ENCODE measurements around the gene MYPN. TPM values are rescaled to one million over a fixed set of nuclear protein-coding genes. Genes with fewer than 3 reads are reported as not detected.
"Not testable (repeated sequence)": the region's sequence is repeated elsewhere in the genome, so short reads cannot be mapped to it uniquely, and the experiment has no call there.

The MYPN gene
- total RNA-seq, 4 donors from 2014 or later, result 0.16 TPM; not detected in 3

GRCh38 chr10:68155615-68156210, 46.4 kb downstream of the MYPN start:
- WGBS, result 88% methylated on average over 2 of the region's 2 CpGs
- no peaks in the 10 kb centered on the region for H3K36me3 ChIP-seq
- no peak overlapping the region for H3K27ac ChIP-seq
- no peaks in the 10 kb centered on the region for H3K27me3 ChIP-seq
- no peak for TF ChIP-seq POLR2A (IDR thresholded peaks at IDR 0.05)
- no peak for TF ChIP-seq CTCF (IDR thresholded peaks at IDR 0.05)
- TF ChIP-seq POLR2AphosphoS5 (IDR thresholded peaks at IDR 0.05), result no peak
- no peak for TF ChIP-seq EP300 (IDR thresholded peaks at IDR 0.05)
- peaks cover 21% of the 10 kb centered on the region for H3K4me1 ChIP-seq
- DNase-seq (ENCODE audit: low spot score in 2 of 2), result no peak
- H3K9me3 ChIP-seq, result no peaks in the 10 kb centered on the region
- H3K4me3 ChIP-seq, result no peak overlapping the region

GRCh38 chr10:68156373-68157185, 47.3 kb downstream of the MYPN start:
- DNase-seq (ENCODE audit: low spot score in 2 of 2), result no peak
- no peak overlapping the region for H3K4me3 ChIP-seq
- no peak overlapping the region for H3K27ac ChIP-seq
- 31% methylated on average over 11 of the region's 11 CpGs for WGBS
- H3K36me3 ChIP-seq, result no peaks in the 10 kb centered on the region
- no peaks in the 10 kb centered on the region for H3K27me3 ChIP-seq
- TF ChIP-seq CTCF (IDR thresholded peaks at IDR 0.05), result peak; percentile 73 to 78
- TF ChIP-seq POLR2AphosphoS5 (IDR thresholded peaks at IDR 0.05), result no peak
- peaks cover 21% of the 10 kb centered on the region for H3K4me1 ChIP-seq
- H3K9me3 ChIP-seq, result no peaks in the 10 kb centered on the region

- not testable (repeated sequence) for H3K9me3 ChIP-seq; H3K27ac ChIP-seq; DNase-seq (ENCODE audit: low spot score in 2 of 2); H3K36me3 ChIP-seq; H3K27me3 ChIP-seq; H3K4me3 ChIP-seq
- H3K4me1 ChIP-seq, result peaks cover 21% of the 10 kb centered on the region
- WGBS, result 71% methylated on average over 7 of the region's 7 CpGs
Measured at GRCh38 chr10:68157522-68157921, 48.2 kb downstream of the MYPN start.

GRCh38 chr10:68158031-68158430, 48.7 kb downstream of the MYPN start:
- TF ChIP-seq EP300 (IDR thresholded peaks at IDR 0.05), result no peak
- no peak for TF ChIP-seq POLR2AphosphoS5 (IDR thresholded peaks at IDR 0.05)
- no peak for TF ChIP-seq POLR2A (IDR thresholded peaks at IDR 0.05)
- no peak for TF ChIP-seq CTCF (IDR thresholded peaks at IDR 0.05)
- peaks cover 20% of the 10 kb centered on the region for H3K4me1 ChIP-seq
- H3K27me3 ChIP-seq, result no peaks in the 10 kb centered on the region
- H3K4me3 ChIP-seq, result no peak overlapping the region
- DNase-seq (ENCODE audit: low spot score in 2 of 2), result no peak
- no peaks in the 10 kb centered on the region for H3K36me3 ChIP-seq
- H3K9me3 ChIP-seq, result no peaks in the 10 kb centered on the region
- 95% methylated on average over 7 of the region's 7 CpGs for WGBS
- no peak overlapping the region for H3K27ac ChIP-seq

GRCh38 chr10:68163735-68164134, 54.4 kb downstream of the MYPN start:
- no peak for DNase-seq (ENCODE audit: low spot score in 2 of 2)
- no peaks in the 10 kb centered on the region for H3K9me3 ChIP-seq
- TF ChIP-seq POLR2A (IDR thresholded peaks at IDR 0.05), result no peak
- no peak for TF ChIP-seq CTCF (IDR thresholded peaks at IDR 0.05)
- H3K4me1 ChIP-seq, result no peaks in the 10 kb centered on the region
- H3K27ac ChIP-seq, result no peak overlapping the region
- no peak overlapping the region for H3K4me3 ChIP-seq
- WGBS, result 96% methylated on average over 2 of the region's 2 CpGs
- no peaks in the 10 kb centered on the region for H3K36me3 ChIP-seq
- H3K27me3 ChIP-seq, result no peaks in the 10 kb centered on the region

Measured in suprapubic skin (tissue), 4 donors.